Esophagus squamous epithelium (tissue), 5 donors: ENCODE results near the gene TMIGD3. TPM values are rescaled to one million over a fixed set of nuclear protein-coding genes. Genes with fewer than 3 reads are reported as not detected.
A peak's percentile ranks its signal among the peaks of the same experiment; 100 is the strongest.
"Not testable (repeated sequence)": the region's sequence is repeated elsewhere in the genome, so short reads cannot be mapped to it uniquely, and the experiment has no call there.

Source experiments
- DNase-seq: peaks from one replicate; lab custom pipeline; 2025; lab: John Stamatoyannopoulos, UW
- H3K27ac ChIP-seq, 4 donors: fragments of 200-600 bp; sonication (generic); one replicate each; pipeline ENCODE4 v1.5.1; 2016 to 2019; ENCODE audit warnings: mild to moderate bottlenecking in 1 of 4
- H3K27me3 ChIP-seq, 4 donors: fragments of 200-600 bp; sonication (generic); 1 replicate in 3 of 4; 2 replicates in 1 of 4; pipeline versions ENCODE4 v1.5.1 to v1.6.0; 2017 to 2021; ENCODE audit warnings: antibody characterized with exemption in 1 of 4
- H3K36me3 ChIP-seq, 3 donors: fragments of 200-600 bp; sonication (generic); one replicate each; pipeline ENCODE4 v1.5.1; 2016 to 2019
- H3K4me1 ChIP-seq, 3 donors: fragments of 200-600 bp; sonication (generic); one replicate each; pipeline ENCODE4 v1.5.1; 2017 to 2019
- H3K4me3 ChIP-seq, 4 donors: fragments of 200-600 bp; sonication (generic); 1 replicate in 3 of 4; 2 replicates in 1 of 4; pipeline ENCODE4 v1.5.1; 2016 to 2019; ENCODE audit warnings: mild to moderate bottlenecking in 2 of 4, moderate library complexity in 1 of 4
- H3K9me3 ChIP-seq, 3 donors: fragments of 200-600 bp; sonication (generic); one replicate each; pipeline ENCODE4 v1.5.1; 2016 to 2019
- POLR2A ChIP-seq, 4 donors: fragments of 450-650 bp; IDR thresholded peaks; one replicate each; pipeline ENCODE4 v1.6.1; 2017; ENCODE audit warnings: antibody characterized with exemption in 4 of 4, mild to moderate bottlenecking in 4 of 4, moderate library complexity in 3 of 4
- WGBS, 2 donors: methylation state at CpG; one replicate each; pipeline ENCODE4 v1.1.5; 2018; 5-methylcytosine and 5-hydroxymethylcytosine counted together
- intact Hi-C: fragments of 100-400 bp; cut with DNase I; formaldehyde crosslinking; loops from one replicate; pipeline ENCODE4 v1.15.0; 2022
- total RNA-seq, 4 donors: library from RNA; depleted of rRNA; stranded (reverse); fragments of >200 nt; gene quantifications; one replicate each; pipeline ENCODE4 v1.1.0, GENCODE V29; 2016
- TF ChIP-seq, protein P1 (sequence below), 6 experiments: fragments of 450-650 bp in 4 of 6; fragments of 200-600 bp in 2 of 6; sonication (generic) in 2 of 6; IDR thresholded peaks; one replicate each; pipeline ENCODE4 v1.5.1; 2016 to 2019; ENCODE audit warnings: antibody characterized with exemption in 6 of 6, mild to moderate bottlenecking in 4 of 6, moderate library complexity in 4 of 6
- donor health status: DM: yes; HTN: yes; CAD: no.

The TMIGD3 gene
- 1 to 10 TPM in 2 of 4 donors, not detected in 2; 2.9 to 3.2 TPM for total RNA-seq

DNA sequence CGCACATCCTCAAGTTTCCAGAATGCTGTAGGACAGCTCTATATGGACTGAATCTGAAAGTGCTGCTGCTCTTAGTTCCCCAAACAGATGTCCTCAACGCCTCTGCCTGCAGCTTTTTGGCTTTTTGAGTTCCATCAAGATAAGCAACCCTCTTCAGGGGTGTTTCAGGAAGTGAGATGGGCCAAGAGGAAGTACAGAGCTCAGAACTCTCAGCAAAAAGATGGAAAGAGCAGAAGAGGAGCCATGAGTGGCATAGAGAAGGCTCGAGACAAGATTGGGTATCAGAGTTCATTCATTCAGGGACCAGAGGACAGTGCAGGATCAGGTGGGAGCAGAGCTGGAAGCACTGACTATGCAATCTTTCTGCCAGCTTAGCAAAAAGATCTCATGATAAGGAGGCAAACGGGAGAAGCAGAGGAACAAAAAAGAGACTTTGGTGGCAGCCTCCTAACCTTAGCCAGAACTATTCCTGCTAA, at the start of gene TMIGD3, which contains the start of gene ADORA3:
Gene TMIGD3, minus strand, starts transcription at position 49 of the 476 bp plus-strand sequence. CDS start 279 bp downstream, outside the sequence.
Gene ADORA3, minus strand, starts transcription at position 49 of the 476 bp plus-strand sequence. CDS start 279 bp downstream, outside the sequence.
- H3K9me3 ChIP-seq = no peaks in the 10 kb centered on the region
- no peaks in the 10 kb centered on the region for H3K27me3 ChIP-seq
- peak within 1 kb of the TSS in 3 of 4 donors; percentile 31 to 80 (median 64) for H3K27ac ChIP-seq
- TF ChIP-seq, protein P1, sequence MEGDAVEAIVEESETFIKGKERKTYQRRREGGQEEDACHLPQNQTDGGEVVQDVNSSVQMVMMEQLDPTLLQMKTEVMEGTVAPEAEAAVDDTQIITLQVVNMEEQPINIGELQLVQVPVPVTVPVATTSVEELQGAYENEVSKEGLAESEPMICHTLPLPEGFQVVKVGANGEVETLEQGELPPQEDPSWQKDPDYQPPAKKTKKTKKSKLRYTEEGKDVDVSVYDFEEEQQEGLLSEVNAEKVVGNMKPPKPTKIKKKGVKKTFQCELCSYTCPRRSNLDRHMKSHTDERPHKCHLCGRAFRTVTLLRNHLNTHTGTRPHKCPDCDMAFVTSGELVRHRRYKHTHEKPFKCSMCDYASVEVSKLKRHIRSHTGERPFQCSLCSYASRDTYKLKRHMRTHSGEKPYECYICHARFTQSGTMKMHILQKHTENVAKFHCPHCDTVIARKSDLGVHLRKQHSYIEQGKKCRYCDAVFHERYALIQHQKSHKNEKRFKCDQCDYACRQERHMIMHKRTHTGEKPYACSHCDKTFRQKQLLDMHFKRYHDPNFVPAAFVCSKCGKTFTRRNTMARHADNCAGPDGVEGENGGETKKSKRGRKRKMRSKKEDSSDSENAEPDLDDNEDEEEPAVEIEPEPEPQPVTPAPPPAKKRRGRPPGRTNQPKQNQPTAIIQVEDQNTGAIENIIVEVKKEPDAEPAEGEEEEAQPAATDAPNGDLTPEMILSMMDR (IDR thresholded peaks at IDR 0.05) = no peak
- TF ChIP-seq POLR2A (IDR thresholded peaks at IDR 0.05) = peak in 2 of 4 donors; percentile 48 to 57
- no peak for DNase-seq
- 46 to 61% methylated on average over 4 of the region's 4 CpGs for WGBS, 2 donors
- peaks cover 12 to 29% (median 14%) of the 10 kb centered on the region in 3 donors for H3K4me1 ChIP-seq
- no peaks in the 10 kb centered on the region for H3K36me3 ChIP-seq
- peak within 1 kb of the TSS in 2 of 4 donors; percentile 19 to 42 for H3K4me3 ChIP-seq
- intact Hi-C loops = loop anchor here (10.0 kb wide), 1 partner anchor 241 kb away; no protein-coding TSS in a partner anchor

DNA sequence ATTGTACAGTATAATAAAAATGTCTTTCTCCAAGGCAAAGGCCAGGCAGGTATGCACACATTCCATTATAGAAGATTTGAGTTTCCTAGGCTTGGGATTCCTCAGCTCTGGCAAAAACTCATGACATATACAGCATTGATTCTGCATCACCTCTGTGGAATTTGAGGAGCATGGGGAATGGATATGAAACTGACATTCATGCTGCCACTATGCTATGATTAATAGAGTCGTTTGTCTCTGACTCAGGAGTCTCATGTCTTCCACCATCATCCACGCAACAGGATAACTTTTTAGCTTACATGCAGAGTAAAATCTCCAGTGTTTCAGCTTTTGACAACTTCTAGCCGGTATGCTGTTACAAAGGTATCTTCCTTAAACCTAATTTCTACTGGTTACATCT, 49.8 kb upstream of the TMIGD3 start:
- DNase-seq = no peak
- Histone ChIP-seq H3K4me1 (no peaks in the 10 kb centered on the region), H3K27me3 (no peaks in the 10 kb centered on the region), H3K36me3 (no peaks in the 10 kb centered on the region), H3K27ac (no peak overlapping the region), H3K4me3 (no peak overlapping the region), H3K9me3 (no peaks in the 10 kb centered on the region)
- intact Hi-C loops = no loop called here
- WGBS, 2 donors = 64 to 75% methylated on average over 3 of the region's 3 CpGs
- TF ChIP-seq, protein P1 (IDR thresholded peaks at IDR 0.05) = no peak
- no peak for TF ChIP-seq POLR2A (IDR thresholded peaks at IDR 0.05)

DNA sequence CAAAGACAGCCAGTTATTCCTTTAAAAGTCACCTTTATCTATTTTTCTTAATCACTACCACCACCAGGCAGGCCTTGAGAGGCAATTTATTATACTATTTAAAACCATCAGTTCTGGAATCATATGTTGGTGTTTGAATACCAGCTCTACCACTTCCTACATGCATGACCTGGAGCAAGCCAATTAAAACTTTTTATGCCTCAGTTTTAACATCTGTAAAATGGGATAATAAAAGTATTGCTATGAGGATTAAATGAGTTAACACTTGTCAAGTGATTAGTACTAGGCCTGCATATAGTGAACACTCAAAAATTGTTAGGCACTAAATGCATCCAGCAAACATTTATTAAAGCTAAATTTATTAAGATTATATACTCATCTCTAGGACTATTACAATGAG, 49.2 kb upstream of the TMIGD3 start:
- no peak overlapping the region for H3K27ac ChIP-seq
- no peaks in the 10 kb centered on the region for H3K9me3 ChIP-seq

DNA sequence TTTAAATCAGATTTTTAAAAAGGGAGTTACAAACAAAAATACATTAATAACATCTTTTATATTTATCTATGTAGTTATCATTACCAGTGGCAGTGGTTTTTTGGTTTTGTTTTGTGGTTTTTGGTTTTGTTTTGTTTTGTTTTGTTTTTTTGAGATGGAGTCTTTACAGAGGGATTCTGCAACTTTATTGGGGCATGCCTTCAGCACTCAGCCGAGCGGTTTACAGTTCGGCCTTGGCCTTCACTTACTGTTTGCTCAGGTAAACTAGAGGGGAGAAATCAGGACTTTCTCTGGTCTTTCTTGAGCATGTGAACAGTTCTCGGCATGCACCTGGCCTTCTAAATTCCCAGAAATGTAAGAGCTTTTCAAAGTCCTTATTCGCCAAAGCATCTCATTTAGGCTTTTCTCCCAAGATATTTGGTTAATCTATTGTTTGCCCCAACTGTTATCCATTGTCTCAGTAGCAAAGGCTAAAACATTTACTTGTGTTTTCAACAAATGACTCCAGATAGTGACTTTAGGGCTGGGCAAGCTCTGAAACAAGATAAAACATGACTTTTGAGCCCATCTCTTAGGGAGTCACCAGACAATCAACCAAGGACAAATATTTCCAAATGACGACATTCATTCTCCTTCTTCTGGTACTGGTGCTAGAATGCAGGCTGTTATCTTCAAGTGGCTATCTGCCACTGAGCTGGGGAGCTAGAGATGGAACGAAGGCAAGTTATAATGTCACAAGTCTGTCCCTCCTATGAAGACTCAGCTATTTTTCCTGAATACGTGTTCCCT, 48.4 kb upstream of the TMIGD3 start:
- no peak for TF ChIP-seq POLR2A (IDR thresholded peaks at IDR 0.05)
- TF ChIP-seq, protein P1 (IDR thresholded peaks at IDR 0.05) = no peak
- intact Hi-C loops = no loop called here
- WGBS, 2 donors = 81 to 98% methylated on average over 8 of the region's 8 CpGs
- no peak overlapping the region for H3K4me3 ChIP-seq
- no peak overlapping the region for H3K27ac ChIP-seq
- no peaks in the 10 kb centered on the region for H3K27me3 ChIP-seq
- no peak for DNase-seq
- no peaks in the 10 kb centered on the region for H3K9me3 ChIP-seq
- H3K36me3 ChIP-seq = no peaks in the 10 kb centered on the region
- H3K4me1 ChIP-seq = no peaks in the 10 kb centered on the region

More for the DNA sequence above, 49.2 kb upstream of the TMIGD3 start:
- Histone ChIP-seq H3K27me3 (no peaks in the 10 kb centered on the region), H3K36me3 (no peaks in the 10 kb centered on the region), H3K4me3 (no peak overlapping the region), H3K4me1 (no peaks in the 10 kb centered on the region)
- DNase-seq = no peak
- intact Hi-C loops = no loop called here
- TF ChIP-seq, protein P1 (IDR thresholded peaks at IDR 0.05) = no peak
- TF ChIP-seq POLR2A (IDR thresholded peaks at IDR 0.05) = no peak

DNA sequence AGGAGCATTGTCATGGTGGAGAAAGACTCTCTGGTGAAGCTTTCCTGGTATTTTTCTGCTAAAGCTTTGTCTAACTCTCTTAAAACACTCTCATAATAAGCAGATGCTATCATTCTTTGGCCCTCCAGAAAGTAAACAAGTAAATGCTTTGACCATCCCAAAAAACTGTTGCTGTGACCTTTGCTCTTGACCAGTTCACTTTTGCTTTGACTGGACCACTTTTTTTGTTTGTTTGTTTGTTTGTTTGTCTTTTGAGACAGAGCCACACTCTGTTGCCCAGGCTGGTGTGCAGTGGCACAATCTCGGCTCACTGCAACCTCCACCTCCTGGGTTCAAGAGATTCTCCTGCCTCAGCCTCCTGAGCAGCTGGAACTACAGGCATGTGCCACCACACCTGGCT, 44.4 kb upstream of the TMIGD3 start:
- WGBS, 2 donors = 55 to 78% methylated on average over 1 of the region's 1 CpG
- intact Hi-C loops, DNase-seq, H3K9me3 ChIP-seq, H3K4me3 ChIP-seq, H3K27ac ChIP-seq, H3K36me3 ChIP-seq, H3K27me3 ChIP-seq, H3K4me1 ChIP-seq: not testable (repeated sequence)
